DMS153 treated with DMSO at 0.1 percent for 48 hours (cell line): ENCODE measurements around the gene DHRSX.
"Not testable (repeated sequence)": the region's sequence is repeated elsewhere in the genome, so short reads cannot be mapped to it uniquely, and the experiment has no call there.

Source experiments
- DNase-seq: peaks from one replicate; lab custom pipeline; 2025; ENCODE audit not compliant: unreplicated experiment; lab: John Stamatoyannopoulos, UW

The DHRSX gene

GRCh38 chrX:2401201-2401589 lies 99.6 kb downstream of the DHRSX start:
- DNase-seq, result no peak

GRCh38 chrX:2398064-2398656 lies 102.6 kb downstream of the DHRSX start:
- no peak for DNase-seq

- DNase-seq, result no peak
These were observed 103.3 kb downstream of the DHRSX start for GRCh38 chrX:2397229-2398063.

- no peak for DNase-seq
These were observed 105.3 kb downstream of the DHRSX start for GRCh38 chrX:2395261-2395992.

- DNase-seq, result no peak
These were observed 108.7 kb downstream of the DHRSX start for GRCh38 chrX:2391869-2392606.

GRCh38 chrX:2390754-2391153 lies 110.0 kb downstream of the DHRSX start:
- no peak for DNase-seq

GRCh38 chrX:2389731-2390130 lies 111.0 kb downstream of the DHRSX start:
- DNase-seq, result not testable (repeated sequence)

- no peak for DNase-seq
These were observed 111.5 kb downstream of the DHRSX start for GRCh38 chrX:2389324-2389723.

- DNase-seq, result no peak
These were observed 112.1 kb downstream of the DHRSX start for GRCh38 chrX:2388669-2389068.

GRCh38 chrX:2387614-2388239 lies 113.0 kb downstream of the DHRSX start:
- no peak for DNase-seq

- no peak for DNase-seq
These were observed 115.6 kb downstream of the DHRSX start for GRCh38 chrX:2385224-2385623.

- no peak for DNase-seq
These were observed 116.3 kb downstream of the DHRSX start for GRCh38 chrX:2384486-2384885.

- no peak for DNase-seq
These were observed 117.0 kb downstream of the DHRSX start for GRCh38 chrX:2383735-2384134.

- DNase-seq, result no peak
These were observed 117.6 kb downstream of the DHRSX start for GRCh38 chrX:2383144-2383543.

GRCh38 chrX:2382433-2383048 lies 118.2 kb downstream of the DHRSX start:
- not testable (repeated sequence) for DNase-seq

- no peak for DNase-seq
These were observed 124.6 kb downstream of the DHRSX start for GRCh38 chrX:2376166-2376565.

GRCh38 chrX:2374086-2374485 lies 126.7 kb downstream of the DHRSX start:
- DNase-seq, result no peak

- DNase-seq, result no peak
These were observed 127.2 kb downstream of the DHRSX start for GRCh38 chrX:2373615-2374014.

- DNase-seq, result no peak
These were observed 129.6 kb downstream of the DHRSX start for GRCh38 chrX:2371026-2371711.

GRCh38 chrX:2370456-2370855 lies 130.3 kb downstream of the DHRSX start:
- DNase-seq, result no peak
